Stimulated activated CD8-positive, alpha-beta memory T cell treated with anti-CD3 and anti-CD28 coated beads, Interleukin-7, amount 100 ng/mL, for 1 hour (primary cell): ENCODE data around the gene ZKSCAN4.

Source experiments
- DNase-seq, 2 donors: peaks; one replicate each; pipeline ENCODE4 v3.0.0-alpha.2; 2020; ENCODE audit warnings: low read depth in 2 of 2

ZKSCAN4 gene

DNA sequence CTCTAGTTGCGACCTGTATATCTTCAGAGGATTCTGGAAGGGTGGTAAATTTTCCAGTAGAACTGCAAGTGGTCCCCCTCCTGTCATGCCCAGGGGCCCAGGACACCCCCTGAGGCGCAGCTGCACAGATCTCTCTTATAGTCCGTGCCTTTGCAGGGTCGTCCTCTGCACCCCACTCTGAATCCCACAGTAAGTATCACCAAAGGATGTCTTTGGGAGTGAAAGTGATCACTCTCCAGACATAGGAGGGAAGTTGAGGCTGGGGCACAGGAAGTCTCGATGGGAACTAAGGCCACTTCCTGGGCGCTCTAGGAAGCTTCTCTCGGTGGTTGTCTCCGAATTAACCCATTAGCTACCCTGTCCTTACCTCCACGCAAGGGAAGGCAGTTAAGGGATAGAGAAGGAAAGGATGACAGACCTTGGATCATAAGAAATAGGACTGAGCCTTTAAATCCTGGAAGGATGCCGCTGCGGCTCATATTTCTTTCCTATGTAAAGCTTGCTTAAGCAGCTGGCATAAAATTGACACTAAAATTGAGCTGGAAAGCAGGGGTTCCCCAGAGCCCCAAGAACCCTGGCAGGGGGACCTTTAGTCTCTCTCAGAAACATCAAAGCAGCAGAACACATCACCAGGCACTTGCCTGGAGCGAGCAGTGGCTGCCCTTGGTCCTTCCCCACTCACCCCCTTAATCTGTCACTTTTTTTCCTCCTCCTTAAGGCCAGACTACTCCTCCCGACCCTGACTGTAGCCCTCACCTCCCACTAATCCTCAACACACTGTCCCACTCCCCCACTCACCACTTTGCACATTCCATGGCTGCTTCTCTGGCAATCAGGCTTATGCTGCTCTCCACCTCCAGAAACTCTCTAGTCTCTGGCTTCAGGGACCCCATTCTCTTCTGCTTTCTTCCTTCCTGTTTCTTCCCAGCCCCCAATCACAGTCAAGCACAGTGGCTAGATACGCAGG is at the start of gene ZKSCAN4:
TSS of gene ZKSCAN4 (minus strand) at position 261 of the 967 bp plus-strand sequence. CDS start 289 bp downstream, outside the sequence.
- DNase-seq, result peak; percentile 44 to 65

GRCh38 chr6:28296520-28297060 is 44.5 kb upstream of the ZKSCAN4 start:
- DNase-seq, result no peak

DNA sequence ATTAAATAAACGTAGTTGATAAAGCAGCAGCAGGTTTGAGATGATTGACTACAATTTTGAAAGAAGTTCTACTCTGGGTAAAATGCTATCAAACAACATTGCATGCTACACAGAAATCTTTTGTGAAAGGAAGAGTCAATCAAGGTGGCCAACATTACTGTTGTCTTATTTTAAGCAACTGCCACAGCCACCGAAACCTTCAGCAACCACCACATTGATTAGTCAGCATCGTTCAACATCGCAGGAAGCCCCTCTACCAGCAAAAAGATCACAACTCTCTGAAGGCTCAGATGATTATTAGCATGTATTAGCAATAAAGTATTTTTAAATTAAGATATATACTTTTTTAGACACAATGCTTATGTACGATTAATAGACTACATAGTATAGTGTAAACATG is 43.3 kb upstream of the ZKSCAN4 start:
- no peak for DNase-seq

DNA sequence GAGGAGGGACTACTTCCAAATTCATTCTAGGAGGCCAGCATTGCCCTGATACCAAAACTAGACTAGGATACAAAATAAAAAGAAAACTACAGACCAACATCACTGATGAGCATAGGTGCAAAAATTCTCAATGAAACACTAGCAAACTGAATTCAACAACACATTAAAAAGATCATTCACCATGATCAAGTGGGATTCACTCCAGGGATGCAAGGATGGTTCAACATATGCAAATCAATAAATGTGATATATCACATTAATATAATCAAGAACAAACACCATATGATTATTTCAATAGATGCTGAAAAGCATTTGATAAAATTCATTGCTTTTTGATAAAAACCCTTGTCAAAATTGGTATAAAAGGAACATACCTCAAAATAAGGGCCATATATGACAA is 39.5 kb upstream of the ZKSCAN4 start:
- DNase-seq, result no peak

DNA sequence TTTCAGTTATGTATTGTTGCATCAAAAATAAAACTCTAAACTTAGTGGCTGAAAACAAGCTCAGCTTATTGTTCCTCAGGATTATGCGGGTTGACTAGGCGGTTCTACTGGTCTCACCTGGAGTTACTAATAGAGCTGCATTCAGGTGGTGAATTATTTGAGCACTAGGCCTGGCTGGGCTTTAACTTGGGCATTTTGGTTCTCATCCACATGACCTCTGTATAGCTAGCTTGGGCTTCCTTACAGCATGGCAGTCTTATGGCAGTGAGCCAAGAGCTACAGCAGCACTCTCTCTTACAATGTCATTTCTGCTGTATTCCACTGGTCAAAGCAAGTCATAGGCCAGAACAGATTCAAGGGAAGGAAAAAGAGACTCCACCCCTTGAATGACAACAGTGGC is 30.9 kb upstream of the ZKSCAN4 start:
- DNase-seq, result no peak

DNA sequence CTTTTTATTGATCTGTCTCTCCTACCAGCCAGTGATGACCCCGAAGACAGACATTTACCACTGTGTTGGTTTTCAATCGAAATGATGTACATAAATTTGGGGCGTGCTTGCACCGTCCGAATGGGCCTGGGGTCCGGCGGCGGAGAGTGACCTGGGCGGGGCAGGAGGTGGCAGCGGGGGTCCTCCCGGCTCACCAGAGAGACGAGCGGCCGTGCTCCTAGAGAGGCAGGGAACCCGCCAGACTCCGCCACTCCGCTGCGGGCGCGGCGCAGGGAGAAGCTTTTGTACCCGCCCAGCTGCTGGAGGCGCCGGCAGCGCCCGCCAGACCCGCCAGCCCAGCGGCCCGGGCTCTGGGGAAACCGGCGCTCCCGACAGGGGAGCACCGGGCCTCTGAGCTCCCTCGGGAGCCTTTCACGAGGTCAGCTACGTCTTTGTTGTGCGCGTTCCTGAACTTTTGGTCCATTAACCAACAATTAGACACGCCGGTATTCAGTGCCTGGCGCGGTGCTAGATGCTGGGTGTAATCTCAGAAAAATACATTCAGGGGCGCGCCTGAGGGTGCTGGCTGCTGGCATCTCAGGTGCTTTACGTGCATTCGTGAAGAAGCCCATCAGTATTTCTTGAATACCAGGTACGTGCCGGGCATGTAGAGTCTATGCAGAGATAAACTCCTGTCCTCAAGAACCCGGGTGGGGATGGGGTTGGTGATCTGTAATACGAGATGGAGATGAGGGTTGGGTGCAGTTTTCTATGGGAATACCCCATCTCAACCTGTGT is 29.4 kb upstream of the ZKSCAN4 start, which contains the start of gene PGBD1:
TSS of gene PGBD1 (plus strand) at position 285 of the 777 bp plus-strand sequence. CDS start 2,242 bp downstream, outside the sequence.
- DNase-seq, result peak in 1 of 2 donors; percentile 13

- DNase-seq, result no peak
Measured at GRCh38 chr6:28280595-28281287, 28.7 kb upstream of the ZKSCAN4 start.

DNA sequence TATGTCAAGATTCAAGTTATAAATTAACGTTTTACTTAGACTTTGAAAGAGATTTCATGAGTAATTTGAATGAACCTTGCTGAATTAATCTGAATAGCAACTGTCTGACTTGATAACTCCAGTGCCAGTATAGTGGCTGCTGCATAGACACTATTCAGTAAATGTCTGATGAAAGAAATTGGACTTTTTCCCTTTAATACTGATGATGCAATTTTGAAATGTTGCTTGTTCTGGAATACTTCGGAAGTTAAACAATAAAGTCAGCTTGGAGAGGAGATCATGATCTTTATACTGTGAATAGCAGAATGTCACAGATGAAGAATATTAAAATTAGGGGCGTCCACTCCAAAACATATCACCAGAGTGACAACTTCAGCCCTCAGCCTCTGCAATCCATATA is 25.7 kb upstream of the ZKSCAN4 start:
- DNase-seq, result no peak

DNA sequence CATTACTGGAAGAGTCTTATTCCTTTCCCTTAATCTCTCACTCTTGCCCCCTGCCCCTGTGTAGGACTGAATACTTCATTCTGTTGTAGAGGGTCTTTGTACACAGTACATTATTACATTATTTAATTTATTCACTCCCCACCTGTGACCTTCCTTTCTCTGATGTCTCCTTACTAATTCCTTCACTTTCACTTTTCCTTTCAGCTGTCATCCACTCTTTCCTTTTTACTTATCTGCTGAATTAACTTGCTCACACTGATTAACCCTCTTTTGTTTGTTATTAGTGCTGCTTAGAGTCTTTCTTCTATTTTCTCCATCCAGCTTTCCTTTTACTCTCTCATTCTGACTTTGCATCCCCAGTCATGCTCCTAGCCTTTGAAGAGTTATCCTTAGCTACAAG is 22.8 kb upstream of the ZKSCAN4 start:
- DNase-seq, result no peak

DNA sequence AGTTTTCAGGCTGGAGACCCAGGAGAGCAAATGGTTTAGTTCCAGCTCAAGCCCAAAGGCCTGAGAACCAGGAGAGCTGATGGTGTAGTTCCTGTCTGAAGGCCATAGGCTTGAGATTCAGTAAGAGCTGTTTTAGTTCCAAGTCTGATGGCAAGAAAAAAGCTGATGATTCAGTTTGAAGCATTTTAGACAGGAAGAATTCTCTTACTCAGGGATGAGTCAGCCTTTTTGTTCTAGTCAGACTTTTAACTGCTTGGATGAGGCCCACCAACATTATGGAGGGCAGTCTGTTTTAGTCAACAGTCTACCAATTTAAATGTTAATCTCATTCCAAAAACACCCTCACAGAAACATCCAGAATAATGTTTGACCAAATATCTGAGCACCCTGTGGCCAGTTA is 17.4 kb upstream of the ZKSCAN4 start:
- DNase-seq, result no peak

DNA sequence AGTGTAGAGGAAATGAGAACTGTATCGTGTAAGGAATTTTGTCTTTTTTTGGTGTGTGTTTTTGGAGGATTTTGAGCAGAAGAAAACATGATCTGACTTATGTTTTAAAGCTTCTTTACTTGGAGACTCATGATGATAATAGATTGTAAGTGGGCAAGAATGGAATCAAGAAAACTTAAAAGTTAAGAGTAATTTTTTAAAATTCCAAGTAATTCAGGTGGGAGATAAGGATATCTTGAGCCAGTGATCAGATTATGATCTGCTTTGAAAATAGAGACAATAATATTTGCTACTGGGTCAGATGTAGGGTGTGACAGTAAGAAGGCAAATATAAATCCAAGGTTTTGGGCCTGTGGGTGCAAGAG is 15.6 kb upstream of the ZKSCAN4 start:
- no peak for DNase-seq

DNA sequence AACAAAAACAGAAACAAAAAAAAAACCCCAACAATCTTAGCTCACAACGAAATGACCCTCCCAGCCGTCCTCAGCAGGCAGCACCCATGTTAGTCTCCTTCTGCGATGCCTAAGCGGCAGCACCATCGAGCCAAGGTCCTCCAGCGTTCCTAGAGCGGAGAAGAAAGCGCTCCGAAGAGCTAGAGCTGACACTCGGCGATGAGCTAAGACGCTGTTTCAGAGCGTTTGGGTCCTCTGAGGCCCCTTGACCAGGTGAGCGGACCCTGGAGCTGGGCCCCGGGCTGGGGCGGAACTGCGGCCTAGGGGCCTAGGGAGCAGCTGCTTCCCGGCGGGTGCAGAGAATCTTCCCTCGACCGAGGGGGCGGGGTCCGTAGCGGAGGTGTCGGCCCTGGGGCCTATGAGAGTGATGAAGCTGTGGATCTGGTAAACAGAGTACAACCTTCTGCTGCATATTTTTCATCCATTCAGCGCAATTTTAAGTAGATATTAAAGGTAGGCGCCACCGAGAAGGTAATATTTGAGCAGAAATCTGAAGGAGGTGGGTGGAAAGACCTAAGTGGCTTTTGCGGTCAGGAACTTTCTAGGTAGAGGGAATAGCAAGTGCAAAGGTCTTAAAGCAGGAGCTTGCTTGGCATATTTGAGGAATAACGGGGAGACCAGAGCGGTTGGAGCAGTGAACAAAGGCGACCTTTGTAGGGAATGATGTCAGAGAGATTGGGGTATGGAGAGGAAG is 15.1 kb upstream of the ZKSCAN4 start, which contains the start of gene ZSCAN26:
TSS of gene ZSCAN26 (plus strand) at position 182 of the 733 bp plus-strand sequence. CDS start 4,777 bp downstream, outside the sequence.
- DNase-seq, result peak; percentile 67 to 73

- DNase-seq, result no peak
Measured at GRCh38 chr6:28266563-28266961, 14.5 kb upstream of the ZKSCAN4 start.

DNA sequence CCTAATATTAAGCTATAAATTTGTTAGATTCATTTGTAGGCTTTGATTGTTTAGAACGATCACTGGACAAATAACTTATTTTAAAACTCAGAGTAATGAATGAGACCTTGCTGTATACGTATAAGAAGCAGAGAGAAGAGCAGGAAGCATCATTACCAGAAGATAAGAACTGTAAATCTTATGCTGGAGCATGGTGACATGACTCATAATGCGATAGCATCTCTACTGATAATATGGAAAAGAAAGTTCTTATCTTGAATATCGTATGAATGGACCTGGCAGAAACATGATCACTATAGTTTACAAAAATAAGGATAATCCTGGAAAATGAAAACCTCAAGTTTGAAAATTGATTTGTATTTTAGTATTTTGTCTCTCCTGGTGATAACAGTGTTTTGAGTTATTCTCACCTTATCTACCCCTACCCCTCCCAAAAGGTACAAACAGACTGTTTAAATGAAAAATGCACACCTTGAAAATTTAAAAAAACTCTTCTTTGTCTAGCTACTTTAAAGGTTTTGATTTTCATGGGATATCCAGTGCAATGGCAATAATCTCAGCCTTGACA is 12.8 kb upstream of the ZKSCAN4 start:
- no peak for DNase-seq

GRCh38 chr6:28263922-28264321 is 11.9 kb upstream of the ZKSCAN4 start:
- no peak for DNase-seq

GRCh38 chr6:28258877-28259777 is 7.1 kb upstream of the ZKSCAN4 start, which contains the start of gene NKAPL:
NKAPL (plus strand) TSS chr6:28259297; CDS start chr6:28259372, 75 bp downstream.
- DNase-seq, result peak; percentile 21 to 39

GRCh38 chr6:28257042-28257441 is 5.0 kb upstream of the ZKSCAN4 start:
- DNase-seq, result no peak

- DNase-seq, result no peak
Measured at GRCh38 chr6:28254121-28254519, 2.1 kb upstream of the ZKSCAN4 start.

DNA sequence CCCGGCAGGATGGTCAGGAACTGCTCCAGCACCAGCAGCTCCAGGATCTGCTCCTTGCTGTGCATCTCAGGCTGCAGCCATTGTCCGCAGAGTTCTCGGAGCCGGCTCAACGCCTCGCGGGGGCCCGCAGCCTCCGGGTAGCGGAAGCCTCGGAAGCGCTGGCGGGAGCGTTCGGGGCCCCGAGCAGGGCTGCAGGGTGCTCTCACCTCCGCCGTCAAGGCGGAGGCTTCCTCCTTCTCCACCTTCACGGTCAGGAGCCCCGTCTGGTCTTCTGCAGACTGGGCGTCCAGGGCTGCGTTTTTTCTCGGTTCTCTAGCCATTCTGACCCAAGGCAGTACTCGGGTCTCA is 434 bp downstream of the ZKSCAN4 start:
- DNase-seq, result no peak
